HG02870 (cell line): ENCODE data around the gene ABLIM2.

Experiments
- ATAC-seq: cut with Tn5 transposase; IDR thresholded peaks from one replicate; pipeline ENCODE4 v1.9.1; 2021; ENCODE audit warnings: mild to moderate bottlenecking, moderate library complexity; ENCODE audit not compliant: unreplicated experiment

The ABLIM2 gene

DNA sequence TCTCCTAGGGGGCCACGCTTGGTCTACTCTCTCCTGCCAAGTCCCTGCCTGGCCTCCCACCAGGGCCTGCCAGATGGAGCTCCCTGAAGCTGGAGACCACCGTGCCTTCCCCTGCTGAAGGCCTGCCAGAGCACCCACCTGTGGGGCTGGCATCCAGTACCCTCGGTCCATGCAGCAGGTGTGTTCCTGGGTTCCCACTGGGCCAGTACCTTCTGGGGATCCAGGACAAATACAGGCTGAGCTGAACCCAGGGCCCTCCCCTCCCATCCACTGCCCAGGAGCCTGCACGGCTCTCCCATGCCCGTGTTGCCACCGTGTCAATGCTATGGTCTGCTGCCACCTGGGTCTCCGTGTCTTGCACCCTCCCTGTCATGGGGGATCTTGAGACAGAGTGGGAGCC, 68.8 kb downstream of the ABLIM2 start:
- no peak for ATAC-seq

DNA sequence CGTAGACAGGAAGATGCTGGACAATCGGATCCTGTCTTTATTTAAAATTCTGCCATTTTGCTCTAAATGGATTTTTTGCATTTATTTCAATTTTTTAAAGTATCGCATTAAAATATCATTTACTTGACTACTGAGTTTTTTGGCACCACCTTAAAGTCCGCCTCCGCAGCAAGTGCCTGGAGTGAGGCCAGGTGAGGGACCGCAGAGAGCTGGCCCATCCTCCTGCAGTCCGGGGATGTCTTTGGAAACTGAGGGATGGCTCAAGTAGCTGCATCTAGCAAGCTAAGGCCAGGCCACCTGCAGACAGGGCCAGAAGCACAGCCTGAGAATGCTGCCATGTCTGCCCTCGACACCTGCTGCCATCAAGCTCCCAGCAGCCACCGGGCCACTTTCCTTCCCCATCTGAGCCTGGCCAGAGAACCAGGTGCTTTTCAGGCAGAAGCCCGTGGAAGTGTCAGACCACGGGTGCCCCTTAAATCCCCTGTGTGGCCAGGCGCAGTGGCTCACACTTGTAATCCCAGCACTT, 69.6 kb downstream of the ABLIM2 start:
- no peak for ATAC-seq

DNA sequence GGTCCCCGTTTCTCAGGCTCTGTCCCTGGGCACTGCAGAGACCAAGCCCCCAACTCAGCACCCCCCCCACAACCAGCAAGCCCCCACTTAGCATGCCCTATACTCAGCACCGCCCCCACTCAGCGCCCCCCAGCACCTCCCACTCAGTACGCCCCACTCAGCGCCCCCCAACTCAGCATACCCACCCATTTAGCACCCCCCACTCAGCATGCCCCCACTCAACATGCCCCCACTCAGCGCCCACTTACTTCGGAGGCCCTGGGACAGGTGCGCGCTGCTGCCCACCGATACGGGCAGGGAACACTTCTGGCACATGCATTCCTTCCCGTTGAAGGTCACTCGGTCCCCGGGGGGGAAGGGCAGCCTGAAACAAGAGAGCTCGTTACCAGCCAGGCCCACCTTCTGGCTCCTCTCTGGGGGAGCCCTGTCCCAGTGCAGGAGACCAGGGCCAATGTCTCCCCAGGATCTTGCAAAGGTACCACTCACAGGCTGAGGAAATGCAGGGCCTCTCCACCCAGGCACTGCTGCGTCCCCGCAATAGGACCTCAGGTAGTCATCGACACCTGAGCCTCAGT, 70.6 kb downstream of the ABLIM2 start:
- no peak for ATAC-seq

DNA sequence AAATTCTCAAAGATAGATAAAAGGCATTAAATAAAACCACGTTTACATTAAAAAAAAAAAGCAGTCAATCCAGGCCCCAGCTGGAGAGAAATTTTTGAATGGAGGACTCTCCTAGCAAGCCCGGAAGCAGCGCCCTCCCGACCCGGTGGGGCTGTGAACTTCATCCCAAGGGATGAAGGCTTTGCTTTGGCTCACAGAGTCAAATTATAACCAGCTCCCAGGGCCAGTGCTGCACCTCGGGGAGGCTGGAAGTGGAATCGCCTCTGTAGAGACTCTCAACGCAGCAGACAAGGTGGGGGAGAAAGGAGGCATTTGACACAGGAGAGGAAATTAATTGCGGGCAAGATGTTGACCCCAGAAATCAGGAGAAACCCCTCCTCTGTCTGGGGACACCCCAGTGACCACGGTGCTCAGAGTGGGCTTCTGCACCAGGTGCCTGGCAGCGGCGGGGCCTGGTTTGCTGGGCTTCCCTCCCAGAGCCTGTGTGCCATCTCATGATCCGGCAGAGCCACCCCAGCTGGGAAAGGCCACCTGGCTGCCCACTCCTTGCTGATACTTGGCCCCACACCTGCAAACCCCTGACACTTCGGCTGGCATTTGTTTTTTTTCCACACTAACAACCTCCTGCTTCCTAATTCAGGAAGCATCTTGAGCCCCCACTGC, 71.7 kb downstream of the ABLIM2 start:
- no peak for ATAC-seq

DNA sequence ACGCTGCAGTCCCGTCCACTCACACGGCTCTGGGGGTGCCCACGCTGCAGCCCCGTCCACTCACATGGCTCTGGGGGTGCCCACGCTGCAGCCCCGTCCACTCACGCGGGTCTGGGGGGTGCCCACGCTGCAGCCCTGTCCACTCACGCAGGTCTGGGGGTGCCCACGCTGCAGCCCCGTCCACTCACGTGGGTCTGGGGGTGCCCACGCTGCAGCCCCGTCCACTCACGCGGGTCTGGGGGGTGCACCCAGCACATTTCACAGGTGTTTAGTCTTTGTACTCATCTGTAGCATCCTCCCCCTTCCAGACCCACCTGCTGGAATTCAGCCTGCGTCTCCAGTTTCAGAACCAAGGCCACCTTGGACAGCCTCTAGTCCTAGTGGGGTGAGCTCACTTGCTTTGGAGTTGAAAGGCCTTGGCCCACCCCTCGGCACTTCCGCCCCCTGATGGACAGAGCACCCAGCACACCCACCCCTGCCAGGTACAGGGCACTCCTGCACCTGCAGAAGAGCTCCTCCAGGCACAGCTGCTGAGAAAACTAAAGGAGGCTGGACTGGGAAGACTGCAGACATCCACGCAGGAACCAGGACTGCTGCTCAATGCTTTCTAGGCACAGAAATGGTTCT, 73.0 kb downstream of the ABLIM2 start:
- ATAC-seq = no peak

DNA sequence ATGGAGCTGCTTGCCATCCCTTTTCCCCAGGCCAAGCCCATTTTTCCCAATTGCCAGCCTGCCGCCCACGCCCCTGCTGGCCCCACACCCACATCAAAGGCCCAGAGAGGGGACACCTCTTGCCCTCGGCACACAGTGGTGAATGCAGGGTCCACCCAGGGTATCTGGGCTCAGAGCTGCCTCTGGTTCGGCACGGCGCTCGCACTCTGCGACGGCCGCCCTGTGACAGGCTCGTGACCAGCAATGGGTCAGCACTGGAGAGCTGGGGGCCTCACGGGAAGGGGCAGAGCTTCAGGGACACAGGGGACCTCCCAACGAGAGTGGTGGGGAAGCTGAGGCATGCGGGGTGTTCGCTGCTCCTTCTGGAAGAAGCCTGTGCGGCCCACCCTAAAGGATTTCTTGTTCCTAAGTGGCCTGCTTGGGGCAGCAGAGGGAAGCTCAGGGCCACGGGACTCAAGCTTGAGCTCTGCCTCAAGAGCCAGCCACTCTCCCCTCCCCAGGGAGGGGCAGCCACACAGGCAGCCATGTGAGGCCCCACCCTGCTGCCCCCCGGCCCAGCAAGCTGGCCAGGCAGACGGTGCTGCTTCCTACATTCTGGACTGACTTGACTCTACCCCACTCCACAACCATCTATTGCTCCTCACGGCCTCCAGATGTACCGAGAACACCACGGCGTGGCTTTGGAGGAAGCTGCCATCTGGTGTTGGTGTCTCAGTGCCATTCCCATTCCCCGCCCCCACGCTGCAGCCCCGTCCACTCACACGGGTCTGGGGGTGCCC, 73.7 kb downstream of the ABLIM2 start:
- ATAC-seq = no peak

DNA sequence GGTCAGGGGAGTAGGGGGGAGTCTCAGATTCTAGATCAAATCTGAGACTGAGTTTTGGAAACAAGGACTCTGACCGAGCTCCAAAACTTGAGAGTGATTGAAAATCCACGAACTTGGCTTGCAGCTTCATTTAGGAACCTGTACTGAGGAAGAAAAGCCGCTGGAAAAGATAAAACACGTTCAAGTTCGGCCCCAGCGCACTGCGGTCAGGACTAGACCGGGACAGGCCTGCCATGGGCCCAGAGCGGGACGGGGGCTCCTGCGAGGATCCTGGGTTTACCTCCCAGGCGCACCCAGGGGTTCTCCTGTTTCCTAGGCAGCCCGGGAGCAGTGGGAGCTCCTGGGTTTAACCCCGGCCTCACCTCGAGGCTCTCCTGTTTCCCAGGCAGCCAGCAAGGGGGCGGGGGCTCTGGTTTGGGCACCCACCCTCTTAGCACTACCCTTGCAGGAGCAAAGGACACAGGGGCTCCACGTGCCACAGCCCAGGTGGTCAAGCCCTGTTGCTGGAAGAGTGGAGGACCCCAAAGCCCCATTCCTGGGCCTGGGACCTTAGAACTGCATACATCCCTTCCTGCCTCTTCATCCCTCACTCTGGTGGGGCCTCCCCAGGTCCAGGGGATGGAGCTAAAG, 74.5 kb downstream of the ABLIM2 start:
- no peak for ATAC-seq

DNA sequence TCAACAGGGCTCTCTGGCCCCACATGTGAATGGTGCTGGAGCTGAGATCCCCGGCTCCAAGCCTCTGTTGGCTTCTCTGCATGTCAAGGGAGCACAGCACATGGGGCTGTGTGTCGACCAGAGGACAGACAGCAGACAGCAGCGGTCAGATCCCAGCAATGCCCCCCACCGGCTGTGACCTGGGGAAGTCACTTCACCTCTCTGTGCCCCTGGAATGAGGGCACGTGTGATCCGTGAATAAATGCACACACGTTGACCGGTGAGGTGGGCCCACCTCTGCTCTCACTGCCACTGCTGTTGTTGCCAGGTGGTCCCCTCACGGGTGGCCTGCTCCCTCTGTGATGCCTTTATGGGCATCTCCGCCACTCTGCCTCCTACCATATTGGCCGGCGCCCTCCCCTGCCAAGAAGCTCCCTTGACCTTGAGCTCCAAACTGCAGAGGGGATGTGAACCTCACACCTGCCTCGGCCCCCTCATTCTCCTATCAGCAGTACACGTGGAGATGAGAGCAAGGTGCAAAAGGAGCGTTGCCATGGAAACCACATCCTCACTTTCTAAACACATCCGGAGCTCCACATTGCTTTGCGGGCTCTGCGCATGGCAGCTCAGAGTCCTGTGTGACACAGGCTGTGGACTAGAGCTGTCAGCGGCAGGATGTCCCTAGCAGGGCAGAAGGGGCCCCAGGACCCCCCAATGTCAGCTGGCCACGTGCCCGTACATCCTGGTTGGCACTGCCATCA, 75.4 kb downstream of the ABLIM2 start:
- no peak for ATAC-seq

DNA sequence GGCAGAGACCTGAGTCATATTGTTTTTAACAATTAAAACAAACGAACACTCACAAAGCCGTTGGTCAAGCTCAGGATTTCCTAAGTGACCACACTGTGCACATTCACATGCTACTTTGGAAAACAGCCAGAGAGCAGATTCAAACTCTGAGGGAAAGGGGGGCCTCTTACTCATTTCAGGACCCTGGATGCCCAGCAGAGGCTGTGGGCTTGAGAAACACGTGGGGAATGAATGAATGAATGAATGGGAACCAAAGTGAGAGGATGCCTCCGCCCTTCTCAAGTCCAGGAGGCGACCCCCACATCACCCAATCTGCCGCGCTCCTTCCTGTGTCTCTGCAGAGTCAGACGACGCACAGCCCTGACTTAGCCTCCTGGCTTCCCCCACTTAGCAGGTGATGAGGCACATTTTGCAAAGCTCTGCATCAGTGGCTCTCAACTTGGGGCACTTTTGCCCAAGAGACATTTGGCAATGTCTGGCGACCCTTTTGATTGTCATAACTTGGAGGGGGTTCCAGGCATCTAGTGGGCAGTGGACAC, 76.0 kb downstream of the ABLIM2 start:
- ATAC-seq = no peak

DNA sequence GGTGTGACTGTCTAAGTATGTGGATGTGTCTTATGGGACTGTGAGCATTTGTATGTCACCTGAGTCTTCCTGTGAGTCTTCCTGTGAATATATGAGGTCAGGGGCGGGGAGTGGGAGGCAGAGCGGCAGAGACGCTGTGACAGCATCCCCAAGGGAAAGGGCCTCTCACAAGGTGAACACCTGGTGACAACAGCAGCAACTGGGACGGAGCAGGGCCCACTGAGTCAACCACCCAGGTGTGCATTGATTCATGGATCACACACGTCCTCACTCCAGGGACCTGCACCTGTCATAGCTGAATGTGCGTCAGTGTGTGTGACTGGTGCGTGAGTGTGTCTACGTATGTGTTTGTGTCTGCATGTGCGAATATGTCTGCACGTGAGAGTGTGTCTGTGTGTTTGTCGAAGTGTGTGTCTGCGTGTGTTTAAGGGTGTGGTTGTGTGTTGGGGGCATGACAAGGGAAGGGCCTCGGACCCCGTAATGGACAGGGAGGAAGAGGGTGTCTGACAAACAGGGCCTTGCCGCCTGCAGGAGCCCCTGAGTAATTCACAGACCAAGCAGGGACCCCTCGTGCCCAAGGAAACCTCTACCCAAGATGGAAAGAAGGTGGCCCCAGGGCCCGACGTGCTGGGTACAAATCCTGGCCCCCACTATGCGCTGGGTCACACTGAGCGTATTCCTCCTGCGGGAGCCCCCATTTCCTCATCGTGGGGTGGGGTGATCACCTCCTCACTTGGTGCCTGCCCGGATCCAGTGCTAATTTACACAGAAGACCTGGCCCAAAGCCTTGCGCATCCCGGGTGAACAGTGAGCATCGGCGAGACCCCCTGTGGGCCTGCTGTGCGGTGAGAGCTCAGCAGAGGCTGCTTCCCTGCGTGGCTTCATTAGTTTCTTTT, 76.7 kb downstream of the ABLIM2 start:
- no peak for ATAC-seq

DNA sequence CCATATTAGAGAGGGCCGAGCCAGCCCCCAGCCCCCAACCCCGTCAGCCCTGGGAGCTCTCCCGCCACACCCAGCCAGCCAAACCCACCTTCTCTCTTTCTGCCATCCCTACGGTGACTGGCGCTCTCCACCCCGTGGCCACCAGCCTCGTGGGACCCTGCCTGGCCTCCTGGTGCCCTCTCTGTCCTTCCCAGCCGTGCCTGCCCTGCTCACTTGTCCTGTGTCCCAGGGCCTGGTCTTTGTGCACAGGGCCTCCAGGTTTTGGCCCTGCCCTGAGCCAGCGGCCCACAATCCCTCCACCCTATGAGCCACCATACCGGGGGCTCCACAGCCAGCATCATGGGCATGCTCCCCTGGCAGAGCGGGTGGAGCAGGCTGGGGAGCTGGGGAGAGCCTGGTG, 77.4 kb downstream of the ABLIM2 start:
- no peak for ATAC-seq

DNA sequence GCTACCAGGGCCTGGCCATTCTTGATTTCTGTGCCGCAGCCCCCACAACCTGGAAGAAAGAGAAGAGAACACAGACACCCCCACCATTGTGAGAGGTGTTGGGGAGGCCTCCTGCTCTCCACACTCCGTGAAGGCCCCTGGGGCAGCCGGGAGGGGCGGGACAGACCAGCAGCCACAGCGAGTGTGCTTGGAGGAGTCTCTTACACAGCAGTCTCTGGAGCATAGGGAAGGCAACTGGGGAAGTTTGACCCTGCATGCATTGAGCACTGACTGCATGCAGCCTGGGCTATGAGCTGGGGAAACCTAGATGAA, 77.9 kb downstream of the ABLIM2 start:
- ATAC-seq = no peak

DNA sequence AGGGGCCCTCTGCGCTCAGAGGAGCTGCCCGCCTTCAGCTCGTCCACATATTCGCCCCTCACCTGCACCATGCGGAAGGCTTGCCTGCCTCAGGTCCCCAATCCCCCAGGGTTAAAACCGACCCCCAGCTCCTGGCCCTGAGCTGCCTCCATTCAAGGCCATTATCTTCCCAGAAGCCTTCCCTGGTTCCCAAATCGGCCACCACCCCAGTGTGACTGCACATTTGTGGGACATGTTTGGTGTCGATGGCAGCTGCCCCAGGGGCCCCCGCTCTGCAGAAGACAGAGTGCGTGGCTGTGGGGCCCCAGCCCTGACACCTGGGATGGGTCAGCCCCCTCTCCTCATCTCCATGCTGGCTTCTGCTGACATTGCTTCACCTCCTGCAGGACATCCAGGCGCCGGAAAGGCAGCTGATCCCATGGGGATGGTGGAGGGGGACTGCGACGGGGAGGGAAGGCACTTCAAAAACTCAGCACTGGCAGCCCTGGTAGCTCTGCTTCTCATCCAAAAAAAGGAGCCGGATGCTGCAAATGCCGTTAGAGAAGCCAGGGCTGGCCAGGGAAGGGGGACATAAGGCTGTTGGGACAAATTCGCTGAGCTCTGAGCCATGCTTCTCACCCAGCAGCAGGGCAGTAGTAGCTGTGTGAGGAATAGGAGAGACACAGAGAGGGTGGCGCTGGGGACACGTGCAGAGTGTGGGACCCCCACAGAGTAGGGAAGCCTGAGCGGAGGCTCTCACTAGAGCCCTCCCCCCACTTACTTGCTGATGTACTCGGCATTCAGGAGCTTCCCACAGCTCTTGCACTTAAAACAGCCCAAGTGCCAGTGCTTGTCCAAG, 78.5 kb downstream of the ABLIM2 start:
- no peak for ATAC-seq

DNA sequence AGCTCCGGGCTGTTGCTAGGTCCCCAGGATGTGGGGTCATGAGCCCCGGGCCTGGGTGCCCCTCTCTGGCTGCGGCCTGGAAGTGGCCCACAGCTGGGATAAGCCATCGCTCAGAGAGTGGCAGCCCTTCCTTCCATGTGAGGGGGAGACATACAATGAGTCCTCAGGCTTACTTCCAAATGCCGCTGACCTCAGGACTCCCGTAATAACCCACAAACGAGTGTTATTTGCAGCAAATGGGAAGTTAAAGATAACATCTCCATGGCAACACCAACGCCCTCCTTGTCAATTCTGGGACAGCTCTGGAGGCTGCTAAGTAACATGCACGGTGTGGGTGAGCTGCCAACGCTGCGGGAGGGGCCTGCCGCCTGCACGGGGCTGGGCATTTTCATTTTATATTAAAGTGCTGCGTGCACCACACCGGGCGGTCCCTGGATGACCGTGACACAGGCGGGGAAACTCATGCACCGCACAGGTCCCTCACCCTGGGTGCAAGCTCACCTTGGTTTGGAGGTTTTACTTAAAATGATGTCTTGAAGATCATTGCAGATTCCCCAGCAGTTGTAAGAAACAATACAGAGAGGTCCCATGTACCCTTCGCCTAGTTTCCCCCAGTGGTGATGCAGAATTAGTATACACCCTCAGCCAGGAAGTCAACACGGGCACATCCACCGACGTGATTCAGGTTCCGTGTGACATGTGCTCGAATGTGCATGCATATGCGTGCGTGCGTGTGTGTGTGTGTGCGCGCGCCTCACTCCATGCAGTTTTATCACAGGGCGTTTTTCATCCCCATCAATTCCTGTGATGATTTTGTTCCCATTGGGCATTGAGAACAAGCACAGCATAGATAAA, 79.4 kb downstream of the ABLIM2 start:
- ATAC-seq = no peak

DNA sequence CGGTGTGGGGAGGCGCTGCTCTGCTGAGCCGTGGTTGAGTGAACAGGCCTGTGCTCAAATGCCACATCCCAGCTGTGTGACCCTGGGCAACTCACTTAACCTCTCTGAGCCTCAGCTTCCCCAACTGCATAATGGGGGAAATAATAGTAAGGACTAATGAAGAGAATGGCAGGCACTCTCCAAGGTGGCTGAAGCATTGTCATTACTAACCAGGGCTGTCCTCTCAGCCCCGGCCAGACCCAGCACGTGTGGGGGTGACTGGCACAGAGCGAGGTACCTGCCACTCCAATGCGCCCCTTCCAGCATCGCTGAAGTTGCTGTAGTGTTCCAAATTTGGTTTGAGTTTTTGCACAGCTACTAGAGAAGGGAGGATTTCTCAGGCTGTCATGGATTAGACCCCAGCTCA, 80.0 kb downstream of the ABLIM2 start:
- ATAC-seq = no peak

DNA sequence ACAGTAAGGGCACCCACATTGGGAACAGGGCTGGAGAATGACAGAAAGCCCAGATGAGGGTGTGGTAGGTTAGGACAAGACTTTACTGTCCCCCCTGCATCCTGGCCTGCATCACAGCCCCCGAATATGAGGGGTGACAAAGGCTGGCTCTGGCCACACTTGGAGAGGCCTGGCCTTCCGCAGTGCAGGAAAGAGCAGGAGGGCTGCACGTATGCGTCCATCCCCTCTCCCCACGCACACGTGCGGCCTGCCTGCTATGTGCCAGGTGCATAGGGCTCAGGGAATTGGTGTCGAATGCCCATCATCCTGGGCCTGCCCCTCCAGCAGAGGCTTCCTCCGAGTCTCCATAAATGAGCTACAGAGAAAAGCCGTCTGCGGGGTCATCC, 80.5 kb downstream of the ABLIM2 start:
- ATAC-seq = no peak
